ENCODE results near the gene ERFL.

- TF ChIP-seq CTCF (IDR thresholded peaks at IDR 0.05) (no peak), POLR2AphosphoS5 (IDR thresholded peaks at IDR 0.05) (no peak), POLR2A (IDR thresholded peaks at IDR 0.05) (no peak)
Observed at GRCh38 chr19:41868120-41868988, 59.9 kb downstream of the ERFL start.

Measured in transverse colon (tissue), 4 donors.